Measurements from ENCODE around the gene SCYGR8.

DNA sequence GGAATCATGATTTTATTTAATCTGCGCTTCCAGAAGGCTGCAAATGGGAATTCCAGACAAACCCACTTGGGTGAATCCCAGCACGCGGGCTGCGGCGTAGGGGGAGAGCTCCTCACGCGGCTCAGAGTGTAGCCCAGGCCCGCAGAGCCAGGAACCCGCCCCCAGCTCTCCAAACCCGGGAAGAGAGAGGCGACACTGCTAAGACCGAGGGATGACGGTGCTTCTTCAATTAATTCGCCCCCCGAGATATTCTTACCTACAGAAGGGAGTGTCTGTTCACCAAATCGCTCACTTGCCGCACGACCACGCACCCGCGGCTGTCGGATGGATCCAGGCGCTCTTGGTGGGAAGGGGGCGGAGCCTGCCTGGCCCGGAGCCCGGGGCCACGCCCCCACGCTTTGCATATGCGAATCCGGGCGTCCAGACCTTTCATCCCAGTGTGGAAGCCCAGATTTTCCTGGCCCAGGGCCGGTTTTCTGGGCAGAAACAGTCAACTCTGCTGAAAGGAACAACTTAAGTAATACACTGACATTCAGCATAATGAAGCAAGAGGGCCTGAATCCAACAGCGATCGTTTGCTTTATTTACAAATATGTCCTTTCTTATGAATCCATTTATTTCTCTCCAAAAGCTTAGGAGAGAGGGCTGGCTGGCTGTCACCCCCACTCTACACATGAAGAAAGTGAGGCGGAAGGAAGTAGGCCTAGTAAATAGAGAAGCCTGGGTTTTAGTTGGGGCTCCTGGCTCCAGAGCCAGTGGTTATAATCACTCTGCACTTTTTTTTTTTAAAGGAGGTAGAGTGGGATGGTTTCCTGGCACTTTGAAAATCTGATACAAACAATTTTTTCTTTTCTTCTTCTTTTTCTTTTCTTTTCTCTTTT, 27.8 kb upstream of the SCYGR8 start, which contains the start of gene SLC19A3:
- TF ChIP-seq, protein P1, sequence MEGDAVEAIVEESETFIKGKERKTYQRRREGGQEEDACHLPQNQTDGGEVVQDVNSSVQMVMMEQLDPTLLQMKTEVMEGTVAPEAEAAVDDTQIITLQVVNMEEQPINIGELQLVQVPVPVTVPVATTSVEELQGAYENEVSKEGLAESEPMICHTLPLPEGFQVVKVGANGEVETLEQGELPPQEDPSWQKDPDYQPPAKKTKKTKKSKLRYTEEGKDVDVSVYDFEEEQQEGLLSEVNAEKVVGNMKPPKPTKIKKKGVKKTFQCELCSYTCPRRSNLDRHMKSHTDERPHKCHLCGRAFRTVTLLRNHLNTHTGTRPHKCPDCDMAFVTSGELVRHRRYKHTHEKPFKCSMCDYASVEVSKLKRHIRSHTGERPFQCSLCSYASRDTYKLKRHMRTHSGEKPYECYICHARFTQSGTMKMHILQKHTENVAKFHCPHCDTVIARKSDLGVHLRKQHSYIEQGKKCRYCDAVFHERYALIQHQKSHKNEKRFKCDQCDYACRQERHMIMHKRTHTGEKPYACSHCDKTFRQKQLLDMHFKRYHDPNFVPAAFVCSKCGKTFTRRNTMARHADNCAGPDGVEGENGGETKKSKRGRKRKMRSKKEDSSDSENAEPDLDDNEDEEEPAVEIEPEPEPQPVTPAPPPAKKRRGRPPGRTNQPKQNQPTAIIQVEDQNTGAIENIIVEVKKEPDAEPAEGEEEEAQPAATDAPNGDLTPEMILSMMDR (IDR thresholded peaks at IDR 0.05): 0 out of 2 replicates have a peak, but pooled peaks have one; percentile 13
- TF ChIP-seq EZH2phosphoT487 (IDR thresholded peaks at IDR 0.05; ENCODE audit: borderline replicate concordance, low read depth) (no peak), TAF1 (IDR thresholded peaks at IDR 0.05; ENCODE audit: borderline replicate concordance, low read depth, low read length) (no peak), NFIC (IDR thresholded peaks at IDR 0.05; ENCODE audit: borderline replicate concordance) (peak; percentile 47), GATA2 (CRISPR knock-in tag; IDR thresholded peaks at IDR 0.05) (no peak)
